ENCODE measurements around the gene CTSK.
A peak's percentile ranks its signal among the peaks of the same experiment; 100 is the strongest.
"Not testable (repeated sequence)": the region's sequence is repeated elsewhere in the genome, so short reads cannot be mapped to it uniquely, and the experiment has no call there.

CTSK gene
- total RNA-seq: 10.5 to 19.2 (median 19.1) reads per million in 3 donors

- DNase-seq: no peak
- no peak within 1 kb of the TSS for H3K4me3 ChIP-seq (ENCODE audit: insufficient read depth, low read depth, low read length, poor library complexity, severe bottlenecking)
- H3K27ac ChIP-seq (ENCODE audit: insufficient read depth, low read length, poor library complexity, severe bottlenecking): no peak within 1 kb of the TSS
Observed at GRCh38 chr1:150808121-150808520, at the start of gene CTSK. Gene CTSK (minus strand): TSS chr1:150808260. CDS start chr1:150806805, 1,455 bp downstream.

GRCh38 chr1:150852734-150853133, 44.7 kb upstream of the CTSK start:
- DNase-seq; H3K27me3 ChIP-seq (replicated peaks; ENCODE audit: control insufficient read depth, insufficient read depth, low read length, poor library complexity, severe bottlenecking); H3K4me3 ChIP-seq (ENCODE audit: insufficient read depth, low read depth, low read length, poor library complexity, severe bottlenecking); H3K27ac ChIP-seq (ENCODE audit: insufficient read depth, low read length, poor library complexity, severe bottlenecking); H3K9me3 ChIP-seq (ENCODE audit: control insufficient read depth, low read length); H3K4me1 ChIP-seq (ENCODE audit: control insufficient read depth, insufficient read depth, low read length, poor library complexity, severe bottlenecking): not testable (repeated sequence)
- H3K36me3 ChIP-seq (ENCODE audit: control insufficient read depth, insufficient read depth, low read length): peaks cover 21% of the 10 kb centered on the region

More at GRCh38 chr1:150808121-150808520, at the start of gene CTSK:
- Histone ChIP-seq H3K36me3 (ENCODE audit: control insufficient read depth, insufficient read depth, low read length) (peaks cover 23% of the 10 kb centered on the region), H3K9me3 (ENCODE audit: control insufficient read depth, low read length) (no peaks in the 10 kb centered on the region), H3K4me1 (ENCODE audit: control insufficient read depth, insufficient read depth, low read length, poor library complexity, severe bottlenecking) (no peaks in the 10 kb centered on the region), H3K27me3 (replicated peaks; ENCODE audit: control insufficient read depth, insufficient read depth, low read length, poor library complexity, severe bottlenecking) (no peaks in the 10 kb centered on the region)

DNA sequence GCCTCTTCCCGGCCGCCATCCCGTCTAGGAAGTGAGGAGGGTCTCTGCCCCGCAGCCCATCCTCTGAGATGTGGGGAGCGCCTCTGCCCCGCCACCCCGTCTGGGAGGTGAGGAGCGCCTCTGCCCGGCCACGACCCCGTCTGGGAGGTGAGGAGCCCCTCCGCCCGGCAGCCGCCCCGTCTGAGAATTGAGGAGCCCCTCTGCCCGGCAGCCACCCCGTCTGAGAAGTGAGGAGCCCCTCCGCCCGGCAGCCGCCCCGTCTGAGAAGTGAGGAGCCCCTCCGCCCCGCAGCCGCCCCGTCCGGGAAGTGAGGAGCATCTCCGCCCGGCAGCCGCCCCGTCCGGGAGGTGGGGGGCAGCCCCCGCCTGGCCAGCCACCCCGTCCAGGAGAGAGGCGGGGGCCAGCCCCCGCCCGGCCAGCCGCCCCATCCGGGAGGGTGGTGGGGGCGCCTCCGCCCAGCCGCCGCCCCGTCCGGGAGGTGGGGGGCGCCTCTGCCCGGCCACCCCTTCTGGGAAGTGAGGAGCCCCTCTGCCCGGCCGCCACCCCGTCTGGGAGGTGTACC, 42.8 kb upstream of the CTSK start:
- H3K9me3 ChIP-seq (ENCODE audit: control insufficient read depth, low read length); H3K27ac ChIP-seq (ENCODE audit: insufficient read depth, low read length, poor library complexity, severe bottlenecking); H3K27me3 ChIP-seq (replicated peaks; ENCODE audit: control insufficient read depth, insufficient read depth, low read length, poor library complexity, severe bottlenecking); H3K4me3 ChIP-seq (ENCODE audit: insufficient read depth, low read depth, low read length, poor library complexity, severe bottlenecking); H3K4me1 ChIP-seq (ENCODE audit: control insufficient read depth, insufficient read depth, low read length, poor library complexity, severe bottlenecking); DNase-seq: not testable (repeated sequence)
- peaks cover 17% of the 10 kb centered on the region for H3K36me3 ChIP-seq (ENCODE audit: control insufficient read depth, insufficient read depth, low read length)

DNA sequence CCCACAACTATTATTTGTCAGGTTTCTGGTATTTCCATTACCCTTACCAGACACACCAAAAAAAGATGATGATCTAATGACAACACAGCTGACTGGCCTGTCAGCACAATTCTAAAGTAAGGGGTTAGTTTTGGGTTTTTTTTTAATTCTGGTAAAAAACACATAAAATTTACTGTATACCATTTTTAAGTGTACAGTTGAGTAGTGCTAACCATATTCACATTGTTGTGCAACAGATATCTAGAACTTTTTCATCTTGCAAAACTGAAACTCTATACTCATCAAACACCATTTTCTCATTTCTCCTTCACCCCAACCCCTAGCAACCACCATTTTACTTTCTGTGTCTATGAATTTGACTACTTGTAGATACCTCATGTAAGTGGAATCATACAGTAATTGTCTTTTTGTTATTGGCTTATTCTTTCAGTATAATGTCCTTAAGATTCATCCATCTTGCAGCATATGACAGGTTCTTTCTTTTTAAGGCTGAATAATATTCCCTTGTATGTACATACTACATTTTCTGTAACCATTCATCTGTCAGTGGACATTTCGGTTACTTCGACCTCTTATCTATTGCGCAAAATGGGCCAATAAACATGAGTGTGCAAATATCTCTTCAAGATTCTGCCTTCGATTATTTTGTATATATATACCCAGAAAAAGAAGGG, 38.5 kb upstream of the CTSK start:
- Histone ChIP-seq H3K4me3 (ENCODE audit: insufficient read depth, low read depth, low read length, poor library complexity, severe bottlenecking) (no peak overlapping the region), H3K4me1 (ENCODE audit: control insufficient read depth, insufficient read depth, low read length, poor library complexity, severe bottlenecking) (peaks cover 6% of the 10 kb centered on the region), H3K27ac (ENCODE audit: insufficient read depth, low read length, poor library complexity, severe bottlenecking) (no peak overlapping the region), H3K36me3 (ENCODE audit: control insufficient read depth, insufficient read depth, low read length) (no peaks in the 10 kb centered on the region), H3K27me3 (replicated peaks; ENCODE audit: control insufficient read depth, insufficient read depth, low read length, poor library complexity, severe bottlenecking) (no peaks in the 10 kb centered on the region), H3K9me3 (ENCODE audit: control insufficient read depth, low read length) (no peaks in the 10 kb centered on the region)
- DNase-seq: no peak

DNA sequence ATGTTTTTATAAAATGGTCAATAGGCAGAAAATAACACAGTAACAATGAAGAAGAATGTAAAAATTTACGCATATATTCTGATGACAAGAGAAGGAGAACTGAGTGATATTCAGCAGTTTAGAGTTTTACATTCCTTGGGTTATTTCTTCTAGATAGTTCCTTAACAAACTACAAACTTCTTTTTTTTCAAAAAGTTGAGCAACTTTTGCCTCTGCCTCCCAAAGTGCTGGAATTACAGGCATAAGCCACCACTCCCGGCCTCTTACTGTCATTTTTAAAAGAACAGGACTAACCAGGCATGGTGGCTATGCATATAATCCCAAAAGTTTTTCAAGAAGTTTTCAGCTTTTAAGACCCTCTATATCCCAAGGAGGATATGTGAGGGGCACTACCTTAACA, 35.4 kb upstream of the CTSK start:
- H3K27me3 ChIP-seq (replicated peaks; ENCODE audit: control insufficient read depth, insufficient read depth, low read length, poor library complexity, severe bottlenecking): no peaks in the 10 kb centered on the region
- no peaks in the 10 kb centered on the region for H3K9me3 ChIP-seq (ENCODE audit: control insufficient read depth, low read length)
- no peak overlapping the region for H3K4me3 ChIP-seq (ENCODE audit: insufficient read depth, low read depth, low read length, poor library complexity, severe bottlenecking)
- peaks cover 12% of the 10 kb centered on the region for H3K36me3 ChIP-seq (ENCODE audit: control insufficient read depth, insufficient read depth, low read length)
- peaks cover 11% of the 10 kb centered on the region for H3K4me1 ChIP-seq (ENCODE audit: control insufficient read depth, insufficient read depth, low read length, poor library complexity, severe bottlenecking)
- H3K27ac ChIP-seq (ENCODE audit: insufficient read depth, low read length, poor library complexity, severe bottlenecking): no peak overlapping the region
- no peak for DNase-seq

DNA sequence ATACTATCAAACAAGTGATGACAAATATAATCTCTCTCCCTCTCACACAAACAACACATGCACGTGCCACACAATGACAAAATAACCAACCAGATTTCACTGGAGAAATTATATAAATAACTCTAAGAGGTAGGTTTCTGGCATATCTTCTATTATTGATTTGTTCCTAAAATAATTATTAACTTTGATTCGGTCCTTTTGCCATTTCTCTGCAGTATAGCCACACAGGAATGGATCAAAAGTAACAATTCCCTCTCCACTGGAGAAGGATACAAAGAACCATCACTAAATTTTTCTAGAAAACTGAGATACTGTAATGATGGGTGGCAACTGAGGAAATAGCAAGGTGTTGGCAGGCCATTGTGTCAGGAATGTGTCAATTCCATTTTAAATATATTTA, 34.9 kb upstream of the CTSK start:
- peaks cover 11% of the 10 kb centered on the region for H3K4me1 ChIP-seq (ENCODE audit: control insufficient read depth, insufficient read depth, low read length, poor library complexity, severe bottlenecking)
- peaks cover 12% of the 10 kb centered on the region for H3K36me3 ChIP-seq (ENCODE audit: control insufficient read depth, insufficient read depth, low read length)
- H3K9me3 ChIP-seq (ENCODE audit: control insufficient read depth, low read length): no peaks in the 10 kb centered on the region
- no peaks in the 10 kb centered on the region for H3K27me3 ChIP-seq (replicated peaks; ENCODE audit: control insufficient read depth, insufficient read depth, low read length, poor library complexity, severe bottlenecking)
- no peak overlapping the region for H3K27ac ChIP-seq (ENCODE audit: insufficient read depth, low read length, poor library complexity, severe bottlenecking)
- DNase-seq: no peak
- H3K4me3 ChIP-seq (ENCODE audit: insufficient read depth, low read depth, low read length, poor library complexity, severe bottlenecking): no peak overlapping the region

DNA sequence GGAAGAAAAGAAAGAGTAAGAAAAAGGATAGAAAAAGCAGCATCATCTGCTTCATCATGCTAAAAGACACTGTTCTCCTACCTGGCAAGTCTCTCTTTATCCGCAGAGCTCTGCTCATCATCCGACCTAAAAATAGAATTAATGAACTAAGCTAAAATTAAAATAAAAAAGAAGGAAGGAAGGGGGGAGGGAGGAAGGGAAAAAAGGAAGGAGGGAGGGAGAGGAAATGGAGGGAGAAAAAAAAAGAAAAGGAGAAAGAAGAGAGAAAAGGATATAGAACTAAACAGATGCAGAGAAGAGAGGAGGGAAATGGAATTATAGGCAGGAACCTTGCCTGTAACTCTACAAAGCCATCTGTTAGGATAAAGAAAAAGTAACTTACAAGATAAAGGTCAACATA, 34.3 kb upstream of the CTSK start:
- H3K27me3 ChIP-seq (replicated peaks; ENCODE audit: control insufficient read depth, insufficient read depth, low read length, poor library complexity, severe bottlenecking): no peaks in the 10 kb centered on the region
- peaks cover 12% of the 10 kb centered on the region for H3K36me3 ChIP-seq (ENCODE audit: control insufficient read depth, insufficient read depth, low read length)
- H3K27ac ChIP-seq (ENCODE audit: insufficient read depth, low read length, poor library complexity, severe bottlenecking): peak overlapping the region; percentile 23
- no peaks in the 10 kb centered on the region for H3K9me3 ChIP-seq (ENCODE audit: control insufficient read depth, low read length)
- no peak for DNase-seq
- peaks cover 11% of the 10 kb centered on the region for H3K4me1 ChIP-seq (ENCODE audit: control insufficient read depth, insufficient read depth, low read length, poor library complexity, severe bottlenecking)
- no peak overlapping the region for H3K4me3 ChIP-seq (ENCODE audit: insufficient read depth, low read depth, low read length, poor library complexity, severe bottlenecking)

DNA sequence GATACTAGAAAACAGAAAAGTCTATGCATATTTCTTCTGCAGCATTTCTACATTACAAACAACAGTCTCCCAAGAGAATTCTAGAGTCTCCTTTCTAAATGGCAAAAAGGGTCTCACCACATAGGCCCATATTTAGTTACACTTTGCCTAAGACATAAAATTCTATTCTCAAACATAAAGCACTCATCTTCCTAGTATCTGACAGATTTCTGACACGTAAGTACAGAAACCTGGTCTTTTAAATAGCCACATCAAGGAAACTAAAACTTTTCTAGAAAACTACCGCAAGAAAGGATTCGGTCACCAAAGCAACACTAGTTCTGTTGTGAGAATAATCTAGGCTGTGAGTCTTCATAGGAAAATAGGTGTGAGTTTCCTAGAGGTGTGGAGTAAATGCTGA, 33.6 kb upstream of the CTSK start:
- H3K27ac ChIP-seq (ENCODE audit: insufficient read depth, low read length, poor library complexity, severe bottlenecking): peak overlapping the region; percentile 40
- no peak for DNase-seq

GRCh38 chr1:150840850-150841249, 32.8 kb upstream of the CTSK start:
- not testable (repeated sequence) for H3K27me3 ChIP-seq (replicated peaks; ENCODE audit: control insufficient read depth, insufficient read depth, low read length, poor library complexity, severe bottlenecking); H3K4me3 ChIP-seq (ENCODE audit: insufficient read depth, low read depth, low read length, poor library complexity, severe bottlenecking); H3K27ac ChIP-seq (ENCODE audit: insufficient read depth, low read length, poor library complexity, severe bottlenecking); H3K9me3 ChIP-seq (ENCODE audit: control insufficient read depth, low read length); DNase-seq
- Histone ChIP-seq H3K36me3 (ENCODE audit: control insufficient read depth, insufficient read depth, low read length) (peaks cover 20% of the 10 kb centered on the region), H3K4me1 (ENCODE audit: control insufficient read depth, insufficient read depth, low read length, poor library complexity, severe bottlenecking) (peaks cover 11% of the 10 kb centered on the region)

More for the DNA sequence above, 33.6 kb upstream of the CTSK start:
- no peaks in the 10 kb centered on the region for H3K9me3 ChIP-seq (ENCODE audit: control insufficient read depth, low read length)
- no peak overlapping the region for H3K4me3 ChIP-seq (ENCODE audit: insufficient read depth, low read depth, low read length, poor library complexity, severe bottlenecking)
- H3K4me1 ChIP-seq (ENCODE audit: control insufficient read depth, insufficient read depth, low read length, poor library complexity, severe bottlenecking): peaks cover 11% of the 10 kb centered on the region
- H3K27me3 ChIP-seq (replicated peaks; ENCODE audit: control insufficient read depth, insufficient read depth, low read length, poor library complexity, severe bottlenecking): no peaks in the 10 kb centered on the region
- H3K36me3 ChIP-seq (ENCODE audit: control insufficient read depth, insufficient read depth, low read length): peaks cover 15% of the 10 kb centered on the region

DNA sequence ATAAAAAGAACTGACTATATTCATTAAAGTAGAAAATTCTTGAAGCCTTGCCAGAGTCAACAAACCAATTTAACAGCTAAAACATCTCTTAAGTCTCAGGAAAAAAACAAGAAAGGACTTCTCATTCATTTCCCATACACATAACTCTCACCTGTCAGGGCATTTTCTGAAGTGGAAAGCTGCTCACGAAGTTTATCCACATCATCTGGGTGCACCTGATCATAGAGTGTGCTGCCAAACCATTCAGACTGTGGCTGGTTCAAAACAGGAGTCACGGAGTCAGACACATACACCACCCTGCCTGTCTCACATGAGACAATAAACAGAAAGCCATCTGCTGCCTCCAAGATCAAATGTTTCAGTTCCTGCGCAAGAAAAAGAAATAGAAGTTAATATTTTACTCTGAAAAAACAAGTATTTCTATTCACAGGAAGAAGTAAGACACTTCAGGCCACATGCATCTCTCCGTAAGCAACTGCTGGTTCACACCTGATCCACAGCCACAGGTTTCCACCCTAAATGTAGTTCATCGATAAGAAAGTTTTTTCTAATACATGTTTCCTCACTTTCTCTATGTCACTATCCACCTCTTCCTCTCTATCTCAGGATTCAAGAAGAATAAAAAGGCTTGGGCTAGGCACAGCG, 28.2 kb upstream of the CTSK start:
- peaks cover 53% of the 10 kb centered on the region for H3K36me3 ChIP-seq (ENCODE audit: control insufficient read depth, insufficient read depth, low read length)
- H3K4me1 ChIP-seq (ENCODE audit: control insufficient read depth, insufficient read depth, low read length, poor library complexity, severe bottlenecking): peaks cover 1% of the 10 kb centered on the region
- H3K9me3 ChIP-seq (ENCODE audit: control insufficient read depth, low read length): no peaks in the 10 kb centered on the region
- no peak overlapping the region for H3K4me3 ChIP-seq (ENCODE audit: insufficient read depth, low read depth, low read length, poor library complexity, severe bottlenecking)
- no peaks in the 10 kb centered on the region for H3K27me3 ChIP-seq (replicated peaks; ENCODE audit: control insufficient read depth, insufficient read depth, low read length, poor library complexity, severe bottlenecking)
- no peak for DNase-seq
- H3K27ac ChIP-seq (ENCODE audit: insufficient read depth, low read length, poor library complexity, severe bottlenecking): no peak overlapping the region

Measured in effector memory CD4-positive, alpha-beta T cell (primary cell).